ENCODE data around the gene CDH4. TPM values are rescaled to one million over a fixed set of nuclear protein-coding genes. Genes with fewer than 3 reads are reported as not detected.

CDH4 gene
- total RNA-seq, 2 donors from 2014 or later: 0.07 to 0.94 TPM

- no peak overlapping the region for H3K27ac ChIP-seq
- no peak overlapping the region for H3K4me3 ChIP-seq
- no peaks in the 10 kb centered on the region for H3K4me1 ChIP-seq
- H3K9me3 ChIP-seq: no peaks in the 10 kb centered on the region
- H3K27me3 ChIP-seq: no peaks in the 10 kb centered on the region
- no peaks in the 10 kb centered on the region for H3K36me3 ChIP-seq
- DNase-seq (ENCODE audit: low spot score): no peak
- TF ChIP-seq CTCF (IDR thresholded peaks at IDR 0.05): no peak
Observed at GRCh38 chr20:61948586-61949362, 696.7 kb downstream of the CDH4 start.

GRCh38 chr20:61949363-61949713 is 697.3 kb downstream of the CDH4 start:
- DNase-seq (ENCODE audit: low spot score): no peak

GRCh38 chr20:61949714-61950640 is 697.9 kb downstream of the CDH4 start:
- TF ChIP-seq CTCF (IDR thresholded peaks at IDR 0.05): no peak
- Histone ChIP-seq H3K4me3 (no peak overlapping the region), H3K27ac (no peak overlapping the region), H3K36me3 (no peaks in the 10 kb centered on the region), H3K27me3 (no peaks in the 10 kb centered on the region), H3K9me3 (no peaks in the 10 kb centered on the region), H3K4me1 (no peaks in the 10 kb centered on the region)
- DNase-seq (ENCODE audit: low spot score): no peak

More at GRCh38 chr20:61949363-61949713, 697.3 kb downstream of the CDH4 start:
- H3K4me3 ChIP-seq: no peak overlapping the region
- no peaks in the 10 kb centered on the region for H3K27me3 ChIP-seq
- H3K36me3 ChIP-seq: no peaks in the 10 kb centered on the region
- no peak for TF ChIP-seq CTCF (IDR thresholded peaks at IDR 0.05)
- no peak overlapping the region for H3K27ac ChIP-seq
- H3K4me1 ChIP-seq: no peaks in the 10 kb centered on the region
- no peaks in the 10 kb centered on the region for H3K9me3 ChIP-seq

GRCh38 chr20:61950641-61951071 is 698.6 kb downstream of the CDH4 start:
- Histone ChIP-seq H3K27ac (no peak overlapping the region), H3K9me3 (no peaks in the 10 kb centered on the region), H3K27me3 (no peaks in the 10 kb centered on the region), H3K4me3 (no peak overlapping the region), H3K36me3 (no peaks in the 10 kb centered on the region), H3K4me1 (no peaks in the 10 kb centered on the region)
- no peak for TF ChIP-seq CTCF (IDR thresholded peaks at IDR 0.05)
- DNase-seq (ENCODE audit: low spot score): no peak

GRCh38 chr20:61951695-61952533 is 699.9 kb downstream of the CDH4 start:
- Histone ChIP-seq H3K4me3 (no peak overlapping the region), H3K27me3 (no peaks in the 10 kb centered on the region), H3K4me1 (no peaks in the 10 kb centered on the region), H3K9me3 (no peaks in the 10 kb centered on the region), H3K27ac (no peak overlapping the region), H3K36me3 (no peaks in the 10 kb centered on the region)
- no peak for DNase-seq (ENCODE audit: low spot score)
- no peak for TF ChIP-seq CTCF (IDR thresholded peaks at IDR 0.05)
